HT1080 (cell line): Measurements from ENCODE around the gene KHNYN. TPM values are rescaled to one million over a fixed set of nuclear protein-coding genes. Genes with fewer than 3 reads are reported as not detected.
A peak's percentile ranks its signal among the peaks of the same experiment; 100 is the strongest.
"Not testable (repeated sequence)": the region's sequence is repeated elsewhere in the genome, so short reads cannot be mapped to it uniquely, and the experiment has no call there.

Experiments
- DNase-seq: peaks from one replicate; pipeline ENCODE4 v3.0.0-alpha.2; 2015; ENCODE audit warnings: low read depth
- polyA plus RNA-seq, 2 experiments: library from polyadenylated mRNA; depleted of rRNA; stranded (reverse); fragments of >200 nt; gene quantifications; 2 replicates each; pipeline ENCODE4 v1.2.3, GENCODE V29; 2015
- total RNA-seq: library from RNA; depleted of rRNA; stranded (reverse); fragments of >200 nt; shearing (Covaris generic); gene quantifications from 2 replicates; pipeline ENCODE4 v1.2.3, GENCODE V29; 2014; rRNA removed

The KHNYN gene
- total RNA-seq: 18.0 and 20.8 TPM in 2 replicates
- polyA plus RNA-seq (2015; cell fraction: cytosol; rRNA removed): 16.2 and 17.5 TPM in 2 replicates
- 33.9 and 42.3 TPM in 2 replicates for polyA plus RNA-seq (2015; cell fraction: nucleus; rRNA removed)

GRCh38 chr14:24429395-24430142 is at the start of gene KHNYN, which contains the start of gene CBLN3:
TSS of gene KHNYN (plus strand) at chr14:24429954. CDS start at chr14:24430731, 777 bp downstream.
TSS of gene CBLN3 (minus strand) at chr14:24429668. CDS start at chr14:24429054, 614 bp downstream.
- peak; percentile 85 for DNase-seq

DNA sequence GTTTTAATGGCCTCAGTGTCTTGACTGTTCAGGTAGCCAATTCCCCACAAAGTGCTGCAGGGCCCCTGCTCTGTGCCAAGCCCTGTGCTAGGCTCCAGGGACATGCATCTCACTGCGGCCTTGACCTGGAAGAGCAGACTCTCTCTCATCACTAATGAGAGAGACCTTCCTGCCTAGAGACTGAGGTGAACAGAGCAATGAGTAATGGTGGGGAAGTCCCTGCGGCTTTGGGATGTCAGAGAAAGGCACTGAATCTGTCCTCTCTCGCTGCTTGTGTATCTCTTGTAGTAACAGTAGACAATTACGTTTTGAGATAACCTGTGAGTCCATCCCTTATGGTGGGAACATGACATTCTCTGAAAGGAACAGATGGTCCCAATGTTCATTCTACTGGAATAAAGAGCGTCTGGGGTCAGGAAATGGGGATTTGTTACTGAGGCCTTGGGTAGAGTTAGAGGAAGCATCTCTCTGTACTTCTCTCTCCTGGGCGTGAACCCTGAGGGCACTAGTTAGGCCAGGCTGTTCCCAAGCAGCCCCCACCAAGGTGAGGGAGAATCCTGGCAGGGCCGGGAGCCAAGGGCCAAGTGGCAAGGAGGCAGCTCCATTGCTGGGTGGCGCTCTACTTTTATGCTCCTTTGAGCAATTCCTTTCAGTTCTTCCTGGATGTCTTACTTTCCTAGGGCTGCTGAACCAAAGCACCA is 48.2 kb upstream of the KHNYN start:
- no peak for DNase-seq

- no peak for DNase-seq
Measured at GRCh38 chr14:24382064-24382371, 47.7 kb upstream of the KHNYN start.

DNA sequence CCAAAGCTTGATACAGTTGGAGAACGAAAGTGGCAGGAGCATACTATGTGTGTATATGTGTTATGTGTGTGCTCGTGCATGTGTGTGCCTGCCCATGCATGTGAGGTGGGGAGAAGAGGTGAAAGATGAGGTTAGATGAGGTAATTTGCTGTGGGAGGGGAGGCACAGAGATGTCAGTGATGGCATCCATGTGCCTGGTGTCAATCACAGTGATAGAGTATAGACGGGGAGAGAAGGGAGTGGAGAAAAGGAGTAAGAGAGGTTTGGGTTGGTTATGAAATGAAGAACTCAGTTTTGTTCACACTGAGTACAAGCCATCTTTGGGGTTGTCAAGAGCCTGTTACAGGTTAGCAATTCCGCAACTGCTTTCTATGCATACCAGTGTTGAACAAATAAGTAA is 45.6 kb upstream of the KHNYN start:
- DNase-seq: no peak

GRCh38 chr14:24385524-24385923 is 44.2 kb upstream of the KHNYN start:
- no peak for DNase-seq

DNA sequence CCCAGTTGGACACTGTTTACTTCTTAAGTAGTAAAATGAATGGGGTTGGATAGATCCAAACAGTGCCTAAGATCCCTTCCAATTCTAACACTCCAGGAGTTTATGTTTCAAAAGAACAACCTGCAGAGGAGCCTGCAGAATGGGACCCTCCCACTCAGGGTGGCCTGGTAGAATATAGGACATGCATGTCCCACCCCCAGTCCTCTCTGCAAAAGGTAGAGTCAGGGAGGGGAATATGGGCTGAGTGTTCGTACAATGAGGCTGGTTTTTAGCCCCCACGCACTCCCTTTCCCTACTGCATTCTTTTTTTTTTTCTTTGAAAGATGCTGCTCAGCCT is 42.8 kb upstream of the KHNYN start:
- DNase-seq: no peak

DNA sequence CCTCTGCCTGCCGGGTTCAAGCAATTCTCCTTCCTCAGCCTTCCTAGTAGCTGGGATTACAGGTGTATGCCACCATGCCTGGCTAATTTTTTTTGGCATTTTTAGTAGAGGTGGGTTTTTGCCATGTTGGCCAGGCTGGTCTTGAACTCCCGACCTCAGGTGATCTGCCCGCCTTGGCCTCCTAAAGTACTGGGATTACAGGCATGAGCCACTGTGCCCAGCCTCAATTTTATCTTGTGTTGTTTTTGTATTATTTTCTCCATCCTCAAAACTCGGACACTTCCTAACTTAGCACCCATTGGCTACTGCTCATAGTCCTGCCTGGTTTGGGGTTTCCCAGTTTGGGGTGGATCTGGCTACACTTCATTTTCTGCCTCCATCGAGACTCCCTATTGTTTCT is 42.2 kb upstream of the KHNYN start:
- DNase-seq: not testable (repeated sequence)

DNA sequence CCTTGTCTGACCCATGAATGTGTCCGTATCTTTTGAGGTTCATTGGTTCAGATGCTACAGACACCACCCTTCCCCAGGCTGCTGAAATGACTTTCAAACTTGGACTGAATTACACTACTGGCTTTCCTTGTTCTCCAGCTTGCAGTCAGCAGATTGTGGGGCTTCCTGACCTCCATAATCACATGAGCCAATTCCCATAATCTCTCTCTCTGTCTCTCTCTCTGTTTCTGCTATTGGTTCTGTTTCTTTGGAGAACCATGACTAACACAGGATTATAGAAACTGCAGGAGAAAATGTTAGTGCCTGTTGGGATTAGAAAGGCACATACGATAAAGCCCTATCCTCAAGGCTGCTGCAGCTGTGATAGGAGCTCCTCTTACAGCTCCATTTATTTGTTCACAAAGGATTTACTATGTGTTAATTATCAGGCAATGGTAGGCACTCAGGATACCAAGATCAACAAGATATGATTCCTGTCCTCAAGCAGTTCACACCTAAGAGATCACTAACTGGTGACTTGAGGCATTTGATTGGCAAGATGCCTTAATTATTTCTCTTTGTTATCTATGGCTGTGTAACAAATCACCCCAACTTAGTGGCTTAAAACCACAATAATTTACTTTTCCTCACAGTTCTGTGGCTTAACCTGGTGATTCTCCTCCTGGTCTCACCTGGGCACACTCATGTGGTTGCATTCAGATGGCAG is 41.1 kb upstream of the KHNYN start:
- DNase-seq: no peak

DNA sequence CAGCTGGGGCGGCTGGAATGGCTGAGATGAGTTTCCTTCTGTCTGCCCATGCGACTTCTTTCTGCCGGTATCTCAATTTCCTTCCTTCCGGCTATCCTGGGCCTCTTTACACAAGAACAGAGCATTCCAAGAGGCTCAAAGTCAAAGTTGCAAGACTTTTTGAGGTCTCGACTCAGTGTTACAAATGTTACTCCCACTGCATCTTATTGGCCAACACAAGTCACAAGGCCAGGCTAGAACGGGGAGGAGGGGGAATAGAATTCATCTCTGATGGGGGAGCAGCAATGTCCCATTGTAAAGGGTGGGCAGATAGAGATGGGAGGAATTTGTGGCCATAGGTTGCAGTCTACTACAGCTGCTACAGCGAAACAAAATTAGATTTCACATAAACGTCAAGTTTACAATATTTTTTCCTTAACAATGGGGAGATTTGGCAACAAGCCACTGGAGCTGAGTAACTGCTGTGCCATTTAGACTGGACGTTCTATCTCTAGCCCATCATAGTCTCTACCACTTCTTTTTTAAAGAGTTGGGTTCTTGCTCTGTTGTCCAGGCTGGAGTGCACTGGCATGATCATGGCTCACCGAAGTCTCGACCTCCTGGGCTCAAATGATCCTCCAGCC is 40.4 kb upstream of the KHNYN start:
- no peak for DNase-seq

- DNase-seq: no peak
Measured at GRCh38 chr14:24390701-24391468, 38.9 kb upstream of the KHNYN start.

GRCh38 chr14:24392325-24393091 is 37.2 kb upstream of the KHNYN start:
- DNase-seq: peak; percentile 46

GRCh38 chr14:24394275-24394674 is 35.5 kb upstream of the KHNYN start:
- no peak for DNase-seq

DNA sequence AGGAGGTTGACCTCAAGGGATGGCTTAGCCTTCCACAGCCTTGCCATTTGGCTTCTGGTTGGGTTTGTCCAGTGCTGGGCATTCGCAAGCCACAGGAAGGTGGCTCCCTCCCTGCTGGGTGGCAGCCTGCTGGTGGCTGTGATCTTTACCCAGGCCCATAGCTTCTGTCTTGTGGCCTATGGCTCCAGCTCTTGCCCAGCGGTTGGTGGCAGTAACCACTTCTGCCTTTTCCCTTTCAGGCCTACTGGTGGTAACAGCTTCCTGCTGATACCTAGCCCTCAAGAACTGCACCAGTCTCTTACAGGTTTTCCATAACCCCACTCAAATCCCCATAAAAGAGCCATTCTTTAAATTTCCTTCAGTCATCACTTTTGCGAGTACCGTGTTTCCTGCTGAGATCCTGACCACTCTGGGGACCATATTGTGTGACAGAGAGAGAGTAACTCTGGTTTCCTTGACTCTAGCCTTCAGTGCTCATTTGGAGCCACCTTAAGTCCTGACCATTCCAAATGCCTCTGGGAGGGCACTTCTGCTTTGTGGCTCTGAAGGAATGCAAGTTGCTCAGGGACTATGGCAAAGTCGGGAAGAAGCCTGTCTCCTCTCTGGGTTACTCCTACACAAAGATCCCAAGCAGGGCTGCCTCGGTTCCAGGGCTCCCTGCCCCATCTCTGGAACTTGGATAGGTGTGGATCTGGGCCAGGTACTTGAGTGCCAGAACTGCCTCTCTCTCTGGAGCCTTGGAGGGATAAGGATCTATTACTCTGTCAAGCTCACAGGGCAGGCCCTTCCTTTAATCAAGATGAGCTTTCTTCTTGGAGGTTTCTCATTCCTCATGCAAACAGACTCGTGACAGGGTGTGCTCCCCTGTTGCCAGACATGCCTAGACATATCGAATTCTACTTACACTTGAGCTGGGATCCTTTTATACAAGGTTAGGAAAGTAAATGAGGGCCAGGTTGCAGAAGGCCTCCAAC is 33.9 kb upstream of the KHNYN start:
- DNase-seq: no peak

GRCh38 chr14:24397639-24398292 is 32.0 kb upstream of the KHNYN start:
- DNase-seq: no peak

GRCh38 chr14:24398293-24398652 is 31.5 kb upstream of the KHNYN start:
- DNase-seq: no peak

GRCh38 chr14:24398653-24399446 is 30.9 kb upstream of the KHNYN start, which contains the start of gene NYNRIN:
TSS of gene NYNRIN (plus strand) at chr14:24399003. CDS start at chr14:24399247, 244 bp downstream.
- no peak for DNase-seq

DNA sequence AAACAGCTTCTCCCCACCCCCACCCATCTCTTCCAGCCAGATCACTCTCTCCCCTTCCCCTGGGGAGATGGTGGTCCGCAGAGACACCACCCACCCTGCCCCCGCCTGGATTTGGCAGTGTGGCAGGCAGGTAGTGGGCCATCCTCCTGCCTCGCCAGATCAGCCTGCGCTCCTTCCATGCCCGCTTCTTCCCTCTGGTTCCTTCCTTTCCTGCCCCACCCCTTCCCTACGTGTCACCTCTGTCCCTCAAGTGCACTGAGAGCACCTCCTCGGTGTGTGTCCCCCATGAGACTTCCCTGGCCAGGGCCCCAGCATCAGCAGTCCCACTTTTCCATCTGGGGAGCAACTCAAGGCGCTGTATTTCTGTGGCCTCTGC is 30.3 kb upstream of the KHNYN start:
- DNase-seq: no peak
